Measurements from ENCODE around the gene ELAC2. TPM values are rescaled to one million over a fixed set of nuclear protein-coding genes. Genes with fewer than 3 reads are reported as not detected.

Gene ELAC2
- total RNA-seq, 1 donor: 41.6 TPM

DNA sequence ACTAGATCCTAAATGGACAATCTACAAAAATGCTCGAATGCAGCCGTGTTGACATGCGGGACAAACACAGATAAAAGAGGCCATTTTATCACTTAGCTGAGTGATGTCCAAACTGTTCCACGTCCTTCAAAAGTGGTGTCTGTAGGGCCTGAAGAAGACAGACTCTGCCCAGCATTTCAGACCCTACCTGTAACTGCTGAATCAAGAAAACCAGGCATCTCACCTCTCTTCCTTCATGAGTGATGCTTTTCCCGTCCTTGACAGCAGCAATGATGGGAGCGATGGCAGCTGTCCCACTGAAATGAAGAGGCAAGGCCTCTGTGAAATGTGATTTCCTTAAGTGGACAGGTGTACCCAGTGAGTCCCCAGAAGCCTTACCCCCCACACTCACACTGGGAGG lies 12.3 kb downstream of the ELAC2 start:
- H3K4me3 ChIP-seq (ENCODE audit: insufficient read depth, low read length): no peak overlapping the region

DNA sequence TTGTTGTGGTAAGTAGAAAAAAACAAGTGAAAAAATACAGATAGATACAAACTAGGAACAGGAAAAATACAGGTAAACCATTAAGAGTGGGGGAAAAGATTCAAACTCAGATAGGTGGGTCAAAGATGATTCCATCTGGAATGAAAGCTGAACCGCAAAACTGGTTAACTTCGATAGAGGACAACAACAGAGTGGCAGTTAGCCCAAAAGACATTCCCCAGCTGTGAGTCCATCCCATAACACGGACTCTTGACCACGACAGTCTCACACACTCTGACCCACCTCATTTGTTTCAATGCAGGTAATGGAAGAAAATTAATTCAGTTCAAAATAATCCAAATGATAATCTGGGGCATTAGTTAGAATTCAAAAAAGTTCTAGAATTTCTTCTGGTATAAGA lies 13.5 kb downstream of the ELAC2 start:
- peaks cover 80% of the 10 kb centered on the region for H3K36me3 ChIP-seq (ENCODE audit: insufficient read depth, low read length)
- no peak overlapping the region for H2AFZ ChIP-seq (ENCODE audit: low read length)
- no peaks in the 10 kb centered on the region for H3K79me2 ChIP-seq (ENCODE audit: insufficient read depth, low read length)
- no peak overlapping the region for H3K27ac ChIP-seq (ENCODE audit: low read depth, low read length)
- H3K4me3 ChIP-seq (ENCODE audit: insufficient read depth, low read length): no peak overlapping the region
- H3K27me3 ChIP-seq (ENCODE audit: insufficient read depth, low read length): no peaks in the 10 kb centered on the region
- H3K4me1 ChIP-seq (ENCODE audit: insufficient read depth, low read length): no peaks in the 10 kb centered on the region
- DNase-seq (ENCODE audit: insufficient read length, low spot score, missing footprints): no peak
- no peak overlapping the region for H3K4me2 ChIP-seq (ENCODE audit: insufficient read depth, low read length)
- H3K9me3 ChIP-seq (ENCODE audit: low read depth, low read length): no peaks in the 10 kb centered on the region
- H4K20me1 ChIP-seq (ENCODE audit: insufficient read depth, low read length): peaks cover 3% of the 10 kb centered on the region
- TF ChIP-seq, protein P1, sequence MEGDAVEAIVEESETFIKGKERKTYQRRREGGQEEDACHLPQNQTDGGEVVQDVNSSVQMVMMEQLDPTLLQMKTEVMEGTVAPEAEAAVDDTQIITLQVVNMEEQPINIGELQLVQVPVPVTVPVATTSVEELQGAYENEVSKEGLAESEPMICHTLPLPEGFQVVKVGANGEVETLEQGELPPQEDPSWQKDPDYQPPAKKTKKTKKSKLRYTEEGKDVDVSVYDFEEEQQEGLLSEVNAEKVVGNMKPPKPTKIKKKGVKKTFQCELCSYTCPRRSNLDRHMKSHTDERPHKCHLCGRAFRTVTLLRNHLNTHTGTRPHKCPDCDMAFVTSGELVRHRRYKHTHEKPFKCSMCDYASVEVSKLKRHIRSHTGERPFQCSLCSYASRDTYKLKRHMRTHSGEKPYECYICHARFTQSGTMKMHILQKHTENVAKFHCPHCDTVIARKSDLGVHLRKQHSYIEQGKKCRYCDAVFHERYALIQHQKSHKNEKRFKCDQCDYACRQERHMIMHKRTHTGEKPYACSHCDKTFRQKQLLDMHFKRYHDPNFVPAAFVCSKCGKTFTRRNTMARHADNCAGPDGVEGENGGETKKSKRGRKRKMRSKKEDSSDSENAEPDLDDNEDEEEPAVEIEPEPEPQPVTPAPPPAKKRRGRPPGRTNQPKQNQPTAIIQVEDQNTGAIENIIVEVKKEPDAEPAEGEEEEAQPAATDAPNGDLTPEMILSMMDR (IDR thresholded peaks at IDR 0.05; ENCODE audit: extremely low read depth, low read depth, low read length): no peak

More for the DNA sequence above, 12.3 kb downstream of the ELAC2 start:
- Histone ChIP-seq H3K4me1 (ENCODE audit: insufficient read depth, low read length) (no peaks in the 10 kb centered on the region), H3K27ac (ENCODE audit: low read depth, low read length) (no peak overlapping the region), H4K20me1 (ENCODE audit: insufficient read depth, low read length) (peaks cover 3% of the 10 kb centered on the region), H3K4me2 (ENCODE audit: insufficient read depth, low read length) (no peak overlapping the region), H3K36me3 (ENCODE audit: insufficient read depth, low read length) (peaks cover 80% of the 10 kb centered on the region), H3K9me3 (ENCODE audit: low read depth, low read length) (no peaks in the 10 kb centered on the region), H2AFZ (ENCODE audit: low read length) (no peak overlapping the region), H3K27me3 (ENCODE audit: insufficient read depth, low read length) (no peaks in the 10 kb centered on the region), H3K79me2 (ENCODE audit: insufficient read depth, low read length) (no peaks in the 10 kb centered on the region)
- no peak for DNase-seq (ENCODE audit: insufficient read length, low spot score, missing footprints)
- TF ChIP-seq, protein P1 (IDR thresholded peaks at IDR 0.05; ENCODE audit: extremely low read depth, low read depth, low read length): no peak

DNA sequence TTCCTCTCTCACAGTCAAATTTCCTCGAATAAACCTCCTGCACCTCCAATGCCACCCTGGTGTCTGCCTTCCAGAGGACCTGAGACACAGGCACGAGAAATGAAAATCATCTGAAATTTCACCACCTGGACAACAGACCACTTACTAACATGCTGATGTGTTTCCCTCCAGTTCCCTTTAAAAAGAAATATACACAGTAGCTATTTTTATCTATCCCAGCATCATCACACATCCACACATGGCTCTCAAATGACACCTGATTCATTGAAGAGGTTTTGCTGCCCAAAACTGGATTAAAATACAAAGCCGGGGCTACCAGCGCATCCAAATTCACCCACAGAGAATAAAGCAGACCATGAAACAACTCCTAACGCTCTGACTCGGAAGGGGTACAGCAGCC lies 13.9 kb downstream of the ELAC2 start:
- Histone ChIP-seq H3K9me3 (ENCODE audit: low read depth, low read length) (no peaks in the 10 kb centered on the region), H3K27ac (ENCODE audit: low read depth, low read length) (no peak overlapping the region), H3K4me1 (ENCODE audit: insufficient read depth, low read length) (no peaks in the 10 kb centered on the region), H3K79me2 (ENCODE audit: insufficient read depth, low read length) (no peaks in the 10 kb centered on the region), H4K20me1 (ENCODE audit: insufficient read depth, low read length) (peaks cover 3% of the 10 kb centered on the region), H3K27me3 (ENCODE audit: insufficient read depth, low read length) (no peaks in the 10 kb centered on the region), H3K36me3 (ENCODE audit: insufficient read depth, low read length) (peaks cover 80% of the 10 kb centered on the region), H2AFZ (ENCODE audit: low read length) (no peak overlapping the region), H3K4me2 (ENCODE audit: insufficient read depth, low read length) (no peak overlapping the region), H3K4me3 (ENCODE audit: insufficient read depth, low read length) (no peak overlapping the region)
- DNase-seq (ENCODE audit: insufficient read length, low spot score, missing footprints): no peak
- TF ChIP-seq, protein P1 (IDR thresholded peaks at IDR 0.05; ENCODE audit: extremely low read depth, low read depth, low read length): no peak

DNA sequence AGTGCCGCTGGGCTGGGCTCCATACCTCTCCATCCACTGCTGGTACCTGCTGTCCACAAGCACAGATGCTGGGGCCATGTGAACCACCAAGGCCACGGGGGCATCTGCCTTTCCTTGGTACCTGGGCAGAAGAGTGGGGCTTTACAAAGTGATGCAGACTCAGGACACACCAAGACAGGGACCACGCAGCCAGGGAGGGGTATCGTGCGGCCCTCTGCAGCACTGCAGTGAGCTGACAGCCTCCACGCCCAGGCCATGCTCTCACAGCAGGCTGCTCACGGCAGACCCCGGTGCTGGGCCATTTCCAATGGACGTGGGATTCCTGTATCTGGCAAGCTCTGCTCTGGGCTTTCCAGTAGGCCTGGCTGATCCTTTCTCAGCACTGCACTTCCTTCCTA lies 14.4 kb downstream of the ELAC2 start:
- Histone ChIP-seq H3K36me3 (ENCODE audit: insufficient read depth, low read length) (peaks cover 80% of the 10 kb centered on the region), H4K20me1 (ENCODE audit: insufficient read depth, low read length) (peaks cover 3% of the 10 kb centered on the region), H3K9me3 (ENCODE audit: low read depth, low read length) (no peaks in the 10 kb centered on the region), H3K27ac (ENCODE audit: low read depth, low read length) (no peak overlapping the region), H2AFZ (ENCODE audit: low read length) (no peak overlapping the region), H3K27me3 (ENCODE audit: insufficient read depth, low read length) (no peaks in the 10 kb centered on the region), H3K4me3 (ENCODE audit: insufficient read depth, low read length) (no peak overlapping the region), H3K4me2 (ENCODE audit: insufficient read depth, low read length) (no peak overlapping the region), H3K4me1 (ENCODE audit: insufficient read depth, low read length) (no peaks in the 10 kb centered on the region), H3K79me2 (ENCODE audit: insufficient read depth, low read length) (no peaks in the 10 kb centered on the region)
- DNase-seq (ENCODE audit: insufficient read length, low spot score, missing footprints): no peak
- TF ChIP-seq, protein P1 (IDR thresholded peaks at IDR 0.05; ENCODE audit: extremely low read depth, low read depth, low read length): no peak

All from osteoblast (primary cell).